ENCODE data around the gene ZBED4. TPM values are rescaled to one million over a fixed set of nuclear protein-coding genes. Genes with fewer than 3 reads are reported as not detected.

Gene ZBED4
- total RNA-seq, 2 experiments from 2014 or later: 14.8 to 15.0 TPM

DNA sequence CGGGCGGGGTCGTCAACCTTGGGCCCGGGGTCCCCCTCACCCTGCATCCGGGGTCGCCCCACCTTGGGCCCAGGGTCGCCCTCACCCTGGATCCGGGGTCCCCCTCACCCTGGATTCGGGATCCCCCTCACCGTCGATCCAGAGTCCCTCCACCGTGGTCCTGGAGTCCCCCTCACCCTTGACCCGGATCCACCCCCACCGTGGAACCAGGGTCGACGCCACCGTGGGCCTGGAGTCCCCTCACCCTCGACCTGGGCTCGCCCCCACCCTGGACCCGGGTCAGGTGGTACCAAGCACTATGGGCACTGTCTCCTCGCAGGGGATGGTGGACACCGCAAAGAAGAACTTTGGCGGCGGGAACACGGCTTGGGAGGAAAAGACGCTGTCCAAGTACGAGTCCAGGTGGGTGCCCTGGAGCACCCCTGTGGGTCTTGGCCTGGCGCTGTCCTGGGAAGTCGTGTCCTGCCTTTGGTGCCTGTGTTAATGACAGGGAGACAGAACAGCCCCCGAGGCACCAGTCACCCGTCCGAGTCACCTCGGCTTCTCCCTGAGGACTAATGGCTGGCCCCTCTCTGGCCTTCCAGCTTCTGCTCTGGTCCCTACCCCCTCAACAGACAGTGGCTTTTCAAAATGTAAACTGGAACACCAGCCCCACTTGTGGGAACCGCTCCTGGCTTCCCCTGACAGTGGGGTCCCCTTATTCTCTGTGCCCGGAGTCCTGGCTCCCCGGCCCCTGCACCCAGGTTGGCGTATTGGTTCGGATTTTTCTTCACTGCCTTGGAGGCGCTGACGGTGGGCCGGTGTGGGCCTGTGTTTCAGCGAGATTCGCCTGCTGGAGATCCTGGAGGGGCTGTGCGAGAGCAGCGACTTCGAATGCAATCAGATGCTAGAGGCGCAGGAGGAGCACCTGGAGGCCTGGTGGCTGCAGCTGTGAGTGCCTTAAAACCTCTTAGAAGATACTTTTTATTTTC lies 65.6 kb downstream of the ZBED4 start:
- H3K4me3 ChIP-seq (ENCODE audit: low read length): peak overlapping the region; percentile 64
- H3K27ac Mint-ChIP-seq: peak overlapping the region; percentile 66

DNA sequence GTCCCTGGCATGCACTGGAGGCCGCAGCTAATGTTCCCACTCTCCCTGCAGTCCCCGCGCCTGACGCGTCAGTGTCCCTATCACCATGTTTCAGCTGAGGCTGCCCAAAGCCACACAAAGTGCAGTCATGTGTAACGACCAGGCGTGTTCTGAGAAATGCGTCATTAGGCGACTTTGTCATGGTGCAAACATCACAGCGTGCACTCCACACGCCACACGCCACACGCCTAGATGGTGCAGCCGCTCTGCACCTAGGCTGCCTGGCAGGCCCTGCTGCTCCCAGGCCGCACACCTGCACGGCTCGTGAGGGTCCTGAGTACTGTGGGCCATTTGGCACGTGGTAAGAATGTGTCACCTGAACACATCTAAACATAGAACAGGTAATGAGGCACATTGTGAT lies 67.2 kb downstream of the ZBED4 start:
- Mint-ChIP-seq H3K4me3 (peak overlapping the region; percentile 78), H3K36me3 (ENCODE audit: low read depth) (peaks cover 16% of the 10 kb centered on the region), H3K27ac (no peak overlapping the region), H3K9me3 (no peaks in the 10 kb centered on the region), H3K4me1 (ENCODE audit: low read depth) (peaks cover 31% of the 10 kb centered on the region), H3K27me3 (no peaks in the 10 kb centered on the region)
- no peak overlapping the region for H3K27ac ChIP-seq (ENCODE audit: low read depth in 1 of 2, low read length in 2 of 2)
- TF ChIP-seq, protein P1, sequence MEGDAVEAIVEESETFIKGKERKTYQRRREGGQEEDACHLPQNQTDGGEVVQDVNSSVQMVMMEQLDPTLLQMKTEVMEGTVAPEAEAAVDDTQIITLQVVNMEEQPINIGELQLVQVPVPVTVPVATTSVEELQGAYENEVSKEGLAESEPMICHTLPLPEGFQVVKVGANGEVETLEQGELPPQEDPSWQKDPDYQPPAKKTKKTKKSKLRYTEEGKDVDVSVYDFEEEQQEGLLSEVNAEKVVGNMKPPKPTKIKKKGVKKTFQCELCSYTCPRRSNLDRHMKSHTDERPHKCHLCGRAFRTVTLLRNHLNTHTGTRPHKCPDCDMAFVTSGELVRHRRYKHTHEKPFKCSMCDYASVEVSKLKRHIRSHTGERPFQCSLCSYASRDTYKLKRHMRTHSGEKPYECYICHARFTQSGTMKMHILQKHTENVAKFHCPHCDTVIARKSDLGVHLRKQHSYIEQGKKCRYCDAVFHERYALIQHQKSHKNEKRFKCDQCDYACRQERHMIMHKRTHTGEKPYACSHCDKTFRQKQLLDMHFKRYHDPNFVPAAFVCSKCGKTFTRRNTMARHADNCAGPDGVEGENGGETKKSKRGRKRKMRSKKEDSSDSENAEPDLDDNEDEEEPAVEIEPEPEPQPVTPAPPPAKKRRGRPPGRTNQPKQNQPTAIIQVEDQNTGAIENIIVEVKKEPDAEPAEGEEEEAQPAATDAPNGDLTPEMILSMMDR (IDR thresholded peaks at IDR 0.05): no peak
- no peaks in the 10 kb centered on the region for H3K27me3 ChIP-seq (ENCODE audit: control insufficient read depth in 1 of 2, insufficient read depth in 2 of 2, low read length in 2 of 2)
- POLR2A ChIA-PET: no interaction called here
- CTCF ChIA-PET: no interaction called here
- ATAC-seq (ENCODE audit: poor library complexity) (no peak), DNase-seq (peak in 1 of 14 experiments; percentile 23)
- intact Hi-C loops (cut with DNase I, micrococcal nuclease): loop anchor here in 1 of 2 experiments (10.0 kb wide), 1 partner anchor 224 kb away; no protein-coding TSS in a partner anchor
- no peak overlapping the region for H3K4me3 ChIP-seq (ENCODE audit: low read length)
- peaks cover 43% of the 10 kb centered on the region for H3K4me1 ChIP-seq (ENCODE audit: insufficient read depth, low read length)
- no peaks in the 10 kb centered on the region for H3K9me3 ChIP-seq (ENCODE audit: control insufficient read depth in 1 of 2, insufficient read depth in 1 of 2, low read length in 2 of 2)
- peaks cover 20% of the 10 kb centered on the region for H3K36me3 ChIP-seq (ENCODE audit: insufficient read depth, low read length)

More for the DNA sequence above, 65.6 kb downstream of the ZBED4 start:
- CTCF ChIA-PET: no interaction called here
- Histone ChIP-seq H3K36me3 (ENCODE audit: insufficient read depth, low read length) (peaks cover 22% of the 10 kb centered on the region), H3K27me3 (ENCODE audit: control insufficient read depth in 1 of 2, insufficient read depth in 2 of 2, low read length in 2 of 2) (no peaks in the 10 kb centered on the region), H3K9me3 (ENCODE audit: control insufficient read depth in 1 of 2, insufficient read depth in 1 of 2, low read length in 2 of 2) (no peaks in the 10 kb centered on the region), H3K4me1 (ENCODE audit: insufficient read depth, low read length) (peaks cover 27% of the 10 kb centered on the region), H3K27ac (ENCODE audit: low read depth in 1 of 2, low read length in 2 of 2) (no peak overlapping the region)
- Mint-ChIP-seq H3K4me3 (peak overlapping the region; percentile 86), H3K4me1 (ENCODE audit: low read depth) (peaks cover 21% of the 10 kb centered on the region), H3K27me3 (no peaks in the 10 kb centered on the region), H3K36me3 (ENCODE audit: low read depth) (peaks cover 9% of the 10 kb centered on the region), H3K9me3 (no peaks in the 10 kb centered on the region)
- no peak for ATAC-seq (ENCODE audit: poor library complexity)
- intact Hi-C loops (cut with DNase I, micrococcal nuclease): loop anchor here (1.0 to 5.0 kb wide), 6 partner anchors 41 to 268 kb away; partner anchors contain the start of genes BRD1 (in 2 of the 2), ZBED4 (in 2 of the 2), PIM3 (in 1 of the 2) and TRABD (in 1 of the 2)
- POLR2A ChIA-PET: interaction anchor here (0.6 to 2.6 kb wide), 3 partner anchors 31 to 272 kb away, joined by 3 to 10 read pairs (median 4); no protein-coding TSS in a partner anchor
- peak in 1 of 14 experiments; percentile 28 for DNase-seq
- TF ChIP-seq, protein P1 (IDR thresholded peaks at IDR 0.05): no peak

DNA sequence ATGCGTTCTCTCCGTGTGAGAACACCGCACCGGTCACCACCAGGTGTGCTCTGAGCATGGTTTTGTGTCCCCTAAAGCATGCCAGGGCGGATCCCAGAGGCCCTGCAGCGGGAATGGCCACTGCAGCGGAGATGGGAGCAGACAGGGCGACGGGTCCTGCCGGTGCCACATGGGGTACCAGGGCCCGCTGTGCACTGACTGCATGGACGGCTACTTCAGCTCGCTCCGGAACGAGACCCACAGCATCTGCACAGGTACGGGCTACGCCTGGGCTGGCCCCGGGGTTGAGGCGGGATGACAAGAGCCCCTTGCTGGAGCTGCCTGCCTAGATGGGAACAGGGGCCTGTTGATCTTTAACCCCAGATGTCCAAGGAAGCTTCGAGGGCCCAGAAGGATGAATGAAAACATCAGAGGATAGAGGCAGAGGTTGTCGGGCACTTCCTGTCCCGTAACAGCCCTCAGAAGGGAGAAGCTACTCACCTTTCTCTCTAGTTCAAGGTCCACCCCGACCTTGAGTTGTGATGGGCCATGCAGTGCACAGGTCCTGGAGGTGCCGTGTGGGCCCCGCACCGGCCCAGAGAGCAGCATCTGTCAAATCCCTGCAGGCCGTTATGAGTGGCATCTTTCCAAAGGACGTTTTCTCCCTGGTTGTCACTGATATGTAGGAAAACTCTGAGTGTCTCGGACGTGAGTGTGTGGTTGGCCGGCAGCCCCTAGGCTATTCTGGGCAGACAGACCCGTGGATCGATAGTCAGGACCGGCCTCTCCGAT lies 68.0 kb downstream of the ZBED4 start:
- intact Hi-C loops (cut with DNase I, micrococcal nuclease): loop anchor here in 1 of 2 experiments (10.0 kb wide), 1 partner anchor 223 kb away; no protein-coding TSS in a partner anchor
- Histone ChIP-seq H3K9me3 (ENCODE audit: control insufficient read depth in 1 of 2, insufficient read depth in 1 of 2, low read length in 2 of 2) (no peaks in the 10 kb centered on the region), H3K4me1 (ENCODE audit: insufficient read depth, low read length) (peaks cover 48% of the 10 kb centered on the region), H3K4me3 (ENCODE audit: low read length) (no peak overlapping the region), H3K27ac (ENCODE audit: low read depth in 1 of 2, low read length in 2 of 2) (no peak overlapping the region), H3K36me3 (ENCODE audit: insufficient read depth, low read length) (peaks cover 20% of the 10 kb centered on the region), H3K27me3 (ENCODE audit: control insufficient read depth in 1 of 2, insufficient read depth in 2 of 2, low read length in 2 of 2) (no peaks in the 10 kb centered on the region)
- DNase-seq: no peak
- ATAC-seq (ENCODE audit: poor library complexity): no peak
- H3K9me3 Mint-ChIP-seq: no peaks in the 10 kb centered on the region
- H3K27ac Mint-ChIP-seq: no peak overlapping the region
- ChIA-PET POLR2A (no interaction called here), CTCF (no interaction called here)
- H3K27me3 Mint-ChIP-seq: no peaks in the 10 kb centered on the region
- H3K4me3 Mint-ChIP-seq: no peak overlapping the region
- H3K4me1 Mint-ChIP-seq (ENCODE audit: low read depth): peaks cover 36% of the 10 kb centered on the region
- H3K36me3 Mint-ChIP-seq (ENCODE audit: low read depth): peaks cover 16% of the 10 kb centered on the region
- TF ChIP-seq, protein P1 (IDR thresholded peaks at IDR 0.05): no peak
